HepG2 (cell line): Measurements from ENCODE around the gene FUOM. TPM values are rescaled to one million over a fixed set of nuclear protein-coding genes. Genes with fewer than 3 reads are reported as not detected.

ENCODE experiments used
- ISL2 ChIP-seq: sonication (generic); formaldehyde crosslinking; IDR thresholded peaks from 2 replicates; pipeline ENCODE4 v1.5.0; 2020; ENCODE audit warnings: missing genetic modification reagents
- polyA plus RNA-seq, 8 experiments: library from polyadenylated mRNA; depleted of rRNA in 3 of 8; stranded (reverse) in 7 of 8; unstranded in 1 of 8; fragments of >200 nt; fragmentation: Illumina TruSeq in 4 of 8; extraction: Trizol in 4 of 8; gene quantifications; 2 replicates each; pipeline versions ENCODE4 v1.2.1 to v1.2.3, GENCODE V29; 2011 to 2016; ENCODE audit warnings: low read depth in 4 of 8, missing spikeins in 1 of 8, mixed read lengths in 1 of 8; ENCODE audit not compliant: insufficient read depth in 1 of 8
- total RNA-seq, 5 experiments: library from RNA; depleted of rRNA; stranded (reverse); fragments of >200 nt; fragmentation: Illumina TruSeq; extraction: Trizol; gene quantifications; 2 replicates each; pipeline ENCODE4 v1.2.3, GENCODE V29; 2016; ENCODE audit warnings: low read depth in 1 of 5
- TF ChIP-seq, protein P1 (sequence below): sonication (generic); formaldehyde crosslinking; IDR thresholded peaks from 2 replicates; pipeline ENCODE4 v1.4.0; 2020; ENCODE audit warnings: mild to moderate bottlenecking, missing genetic modification reagents, borderline replicate concordance
- TF ChIP-seq, protein P2 (sequence below): sonication (generic); formaldehyde crosslinking; IDR thresholded peaks from 2 replicates; pipeline ENCODE4 v1.5.0; 2020; ENCODE audit warnings: mild to moderate bottlenecking, missing genetic modification reagents, borderline replicate concordance
- TF ChIP-seq, protein P3 (sequence below): sonication (generic); formaldehyde crosslinking; IDR thresholded peaks from 2 replicates; pipeline ENCODE4 v1.5.0; 2020; ENCODE audit warnings: missing genetic modification reagents

FUOM gene
- total and polyA plus RNA-seq, 2 of the 13 experiments (the other 11 are each of a cell fraction or from before 2014, with no cell fraction given) = 27.5 to 60.4 TPM

DNA sequence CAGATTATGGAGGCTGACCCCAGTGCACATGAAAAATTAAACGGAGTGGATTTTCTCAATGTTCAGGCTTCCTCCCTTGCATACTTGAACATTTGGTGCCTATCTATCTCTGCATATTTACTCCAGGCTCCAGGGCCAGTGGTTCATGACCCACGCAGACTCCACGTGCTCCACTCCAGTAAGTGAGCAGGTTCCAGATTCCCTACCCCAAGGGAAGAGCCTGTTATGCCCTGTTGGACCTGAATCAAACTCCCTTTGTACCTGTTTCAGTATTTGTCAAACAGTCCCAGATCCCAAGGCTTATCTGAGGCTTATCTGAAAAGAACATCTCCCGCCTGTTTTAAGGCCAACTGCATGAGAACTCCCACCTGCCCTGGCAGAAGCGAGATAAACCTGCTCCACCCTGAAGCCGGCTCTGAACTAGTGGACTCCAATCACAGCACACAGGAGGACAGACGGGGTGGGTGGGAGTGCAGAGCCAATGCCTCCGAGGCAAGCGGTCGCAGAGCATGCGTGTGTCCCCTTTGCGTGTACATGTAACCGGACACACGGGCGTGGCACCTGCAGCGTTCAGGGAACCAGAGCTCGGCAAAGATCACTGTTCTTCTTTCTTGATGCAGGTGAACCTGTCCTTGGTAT, 2.3 kb upstream of the FUOM start (continued):
- TF ChIP-seq, protein P1, sequence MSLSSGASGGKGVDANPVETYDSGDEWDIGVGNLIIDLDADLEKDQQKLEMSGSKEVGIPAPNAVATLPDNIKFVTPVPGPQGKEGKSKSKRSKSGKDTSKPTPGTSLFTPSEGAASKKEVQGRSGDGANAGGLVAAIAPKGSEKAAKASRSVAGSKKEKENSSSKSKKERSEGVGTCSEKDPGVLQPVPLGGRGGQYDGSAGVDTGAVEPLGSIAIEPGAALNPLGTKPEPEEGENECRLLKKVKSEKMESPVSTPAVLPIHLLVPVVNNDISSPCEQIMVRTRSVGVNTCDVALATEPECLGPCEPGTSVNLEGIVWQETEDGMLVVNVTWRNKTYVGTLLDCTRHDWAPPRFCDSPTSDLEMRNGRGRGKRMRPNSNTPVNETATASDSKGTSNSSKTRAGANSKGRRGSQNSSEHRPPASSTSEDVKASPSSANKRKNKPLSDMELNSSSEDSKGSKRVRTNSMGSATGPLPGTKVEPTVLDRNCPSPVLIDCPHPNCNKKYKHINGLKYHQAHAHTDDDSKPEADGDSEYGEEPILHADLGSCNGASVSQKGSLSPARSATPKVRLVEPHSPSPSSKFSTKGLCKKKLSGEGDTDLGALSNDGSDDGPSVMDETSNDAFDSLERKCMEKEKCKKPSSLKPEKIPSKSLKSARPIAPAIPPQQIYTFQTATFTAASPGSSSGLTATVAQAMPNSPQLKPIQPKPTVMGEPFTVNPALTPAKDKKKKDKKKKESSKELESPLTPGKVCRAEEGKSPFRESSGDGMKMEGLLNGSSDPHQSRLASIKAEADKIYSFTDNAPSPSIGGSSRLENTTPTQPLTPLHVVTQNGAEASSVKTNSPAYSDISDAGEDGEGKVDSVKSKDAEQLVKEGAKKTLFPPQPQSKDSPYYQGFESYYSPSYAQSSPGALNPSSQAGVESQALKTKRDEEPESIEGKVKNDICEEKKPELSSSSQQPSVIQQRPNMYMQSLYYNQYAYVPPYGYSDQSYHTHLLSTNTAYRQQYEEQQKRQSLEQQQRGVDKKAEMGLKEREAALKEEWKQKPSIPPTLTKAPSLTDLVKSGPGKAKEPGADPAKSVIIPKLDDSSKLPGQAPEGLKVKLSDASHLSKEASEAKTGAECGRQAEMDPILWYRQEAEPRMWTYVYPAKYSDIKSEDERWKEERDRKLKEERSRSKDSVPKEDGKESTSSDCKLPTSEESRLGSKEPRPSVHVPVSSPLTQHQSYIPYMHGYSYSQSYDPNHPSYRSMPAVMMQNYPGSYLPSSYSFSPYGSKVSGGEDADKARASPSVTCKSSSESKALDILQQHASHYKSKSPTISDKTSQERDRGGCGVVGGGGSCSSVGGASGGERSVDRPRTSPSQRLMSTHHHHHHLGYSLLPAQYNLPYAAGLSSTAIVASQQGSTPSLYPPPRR = 0 out of 2 replicates have a peak, but pooled peaks have one; percentile 11
- TF ChIP-seq, protein P2, sequence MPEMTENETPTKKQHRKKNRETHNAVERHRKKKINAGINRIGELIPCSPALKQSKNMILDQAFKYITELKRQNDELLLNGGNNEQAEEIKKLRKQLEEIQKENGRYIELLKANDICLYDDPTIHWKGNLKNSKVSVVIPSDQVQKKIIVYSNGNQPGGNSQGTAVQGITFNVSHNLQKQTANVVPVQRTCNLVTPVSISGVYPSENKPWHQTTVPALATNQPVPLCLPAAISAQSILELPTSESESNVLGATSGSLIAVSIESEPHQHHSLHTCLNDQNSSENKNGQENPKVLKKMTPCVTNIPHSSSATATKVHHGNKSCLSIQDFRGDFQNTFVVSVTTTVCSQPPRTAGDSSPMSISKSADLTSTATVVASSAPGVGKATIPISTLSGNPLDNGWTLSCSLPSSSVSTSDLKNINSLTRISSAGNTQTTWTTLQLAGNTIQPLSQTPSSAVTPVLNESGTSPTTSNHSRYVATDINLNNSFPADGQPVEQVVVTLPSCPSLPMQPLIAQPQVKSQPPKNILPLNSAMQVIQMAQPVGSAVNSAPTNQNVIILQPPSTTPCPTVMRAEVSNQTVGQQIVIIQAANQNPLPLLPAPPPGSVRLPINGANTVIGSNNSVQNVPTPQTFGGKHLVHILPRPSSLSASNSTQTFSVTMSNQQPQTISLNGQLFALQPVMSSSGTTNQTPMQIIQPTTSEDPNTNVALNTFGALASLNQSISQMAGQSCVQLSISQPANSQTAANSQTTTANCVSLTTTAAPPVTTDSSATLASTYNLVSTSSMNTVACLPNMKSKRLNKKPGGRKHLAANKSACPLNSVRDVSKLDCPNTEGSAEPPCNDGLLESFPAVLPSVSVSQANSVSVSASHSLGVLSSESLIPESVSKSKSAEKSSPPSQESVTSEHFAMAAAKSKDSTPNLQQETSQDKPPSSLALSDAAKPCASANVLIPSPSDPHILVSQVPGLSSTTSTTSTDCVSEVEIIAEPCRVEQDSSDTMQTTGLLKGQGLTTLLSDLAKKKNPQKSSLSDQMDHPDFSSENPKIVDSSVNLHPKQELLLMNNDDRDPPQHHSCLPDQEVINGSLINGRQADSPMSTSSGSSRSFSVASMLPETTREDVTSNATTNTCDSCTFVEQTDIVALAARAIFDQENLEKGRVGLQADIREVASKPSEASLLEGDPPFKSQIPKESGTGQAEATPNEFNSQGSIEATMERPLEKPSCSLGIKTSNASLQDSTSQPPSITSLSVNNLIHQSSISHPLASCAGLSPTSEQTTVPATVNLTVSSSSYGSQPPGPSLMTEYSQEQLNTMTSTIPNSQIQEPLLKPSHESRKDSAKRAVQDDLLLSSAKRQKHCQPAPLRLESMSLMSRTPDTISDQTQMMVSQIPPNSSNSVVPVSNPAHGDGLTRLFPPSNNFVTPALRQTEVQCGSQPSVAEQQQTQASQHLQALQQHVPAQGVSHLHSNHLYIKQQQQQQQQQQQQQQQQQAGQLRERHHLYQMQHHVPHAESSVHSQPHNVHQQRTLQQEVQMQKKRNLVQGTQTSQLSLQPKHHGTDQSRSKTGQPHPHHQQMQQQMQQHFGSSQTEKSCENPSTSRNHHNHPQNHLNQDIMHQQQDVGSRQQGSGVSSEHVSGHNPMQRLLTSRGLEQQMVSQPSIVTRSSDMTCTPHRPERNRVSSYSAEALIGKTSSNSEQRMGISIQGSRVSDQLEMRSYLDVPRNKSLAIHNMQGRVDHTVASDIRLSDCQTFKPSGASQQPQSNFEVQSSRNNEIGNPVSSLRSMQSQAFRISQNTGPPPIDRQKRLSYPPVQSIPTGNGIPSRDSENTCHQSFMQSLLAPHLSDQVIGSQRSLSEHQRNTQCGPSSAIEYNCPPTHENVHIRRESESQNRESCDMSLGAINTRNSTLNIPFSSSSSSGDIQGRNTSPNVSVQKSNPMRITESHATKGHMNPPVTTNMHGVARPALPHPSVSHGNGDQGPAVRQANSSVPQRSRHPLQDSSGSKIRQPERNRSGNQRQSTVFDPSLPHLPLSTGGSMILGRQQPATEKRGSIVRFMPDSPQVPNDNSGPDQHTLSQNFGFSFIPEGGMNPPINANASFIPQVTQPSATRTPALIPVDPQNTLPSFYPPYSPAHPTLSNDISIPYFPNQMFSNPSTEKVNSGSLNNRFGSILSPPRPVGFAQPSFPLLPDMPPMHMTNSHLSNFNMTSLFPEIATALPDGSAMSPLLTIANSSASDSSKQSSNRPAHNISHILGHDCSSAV (CRISPR knock-in tag) = no peak
- TF ChIP-seq, protein P3, sequence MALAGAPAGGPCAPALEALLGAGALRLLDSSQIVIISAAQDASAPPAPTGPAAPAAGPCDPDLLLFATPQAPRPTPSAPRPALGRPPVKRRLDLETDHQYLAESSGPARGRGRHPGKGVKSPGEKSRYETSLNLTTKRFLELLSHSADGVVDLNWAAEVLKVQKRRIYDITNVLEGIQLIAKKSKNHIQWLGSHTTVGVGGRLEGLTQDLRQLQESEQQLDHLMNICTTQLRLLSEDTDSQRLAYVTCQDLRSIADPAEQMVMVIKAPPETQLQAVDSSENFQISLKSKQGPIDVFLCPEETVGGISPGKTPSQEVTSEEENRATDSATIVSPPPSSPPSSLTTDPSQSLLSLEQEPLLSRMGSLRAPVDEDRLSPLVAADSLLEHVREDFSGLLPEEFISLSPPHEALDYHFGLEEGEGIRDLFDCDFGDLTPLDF (CRISPR knock-in tag) = peak; percentile 94
- no peak for TF ChIP-seq ISL2 (CRISPR knock-in tag)
- TF ChIP-seq, all 625 proteins: peak for 78
